ENCODE data around the gene MGRN1.

DNA sequence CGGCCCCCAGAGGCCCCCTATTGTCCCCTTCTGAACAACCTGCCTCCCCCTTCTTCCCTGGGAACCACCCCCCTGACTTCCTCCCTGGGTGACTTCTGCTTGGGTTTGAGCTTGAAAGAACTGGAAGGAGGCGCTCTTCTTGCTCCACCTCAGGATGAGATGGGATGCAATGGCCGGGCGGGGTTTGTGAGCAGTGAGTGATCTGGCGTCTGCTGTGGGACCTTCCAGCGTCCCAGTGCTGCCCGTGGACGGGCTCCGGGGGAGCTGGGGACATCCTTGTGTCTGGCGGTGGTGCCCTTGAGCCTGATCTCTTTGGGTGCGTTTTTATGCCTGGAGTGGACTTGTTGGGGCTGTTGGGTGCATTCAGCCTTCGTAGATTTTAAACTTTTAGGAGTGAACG is 11.6 kb downstream of the MGRN1 start:
- TF ChIP-seq MYC (IDR thresholded peaks at IDR 0.05; ENCODE audit: low read depth, low read length): no peak
- no peak for TF ChIP-seq POLR2A (IDR thresholded peaks at IDR 0.05; ENCODE audit: low read depth, low read length)
- TF ChIP-seq, protein P1, sequence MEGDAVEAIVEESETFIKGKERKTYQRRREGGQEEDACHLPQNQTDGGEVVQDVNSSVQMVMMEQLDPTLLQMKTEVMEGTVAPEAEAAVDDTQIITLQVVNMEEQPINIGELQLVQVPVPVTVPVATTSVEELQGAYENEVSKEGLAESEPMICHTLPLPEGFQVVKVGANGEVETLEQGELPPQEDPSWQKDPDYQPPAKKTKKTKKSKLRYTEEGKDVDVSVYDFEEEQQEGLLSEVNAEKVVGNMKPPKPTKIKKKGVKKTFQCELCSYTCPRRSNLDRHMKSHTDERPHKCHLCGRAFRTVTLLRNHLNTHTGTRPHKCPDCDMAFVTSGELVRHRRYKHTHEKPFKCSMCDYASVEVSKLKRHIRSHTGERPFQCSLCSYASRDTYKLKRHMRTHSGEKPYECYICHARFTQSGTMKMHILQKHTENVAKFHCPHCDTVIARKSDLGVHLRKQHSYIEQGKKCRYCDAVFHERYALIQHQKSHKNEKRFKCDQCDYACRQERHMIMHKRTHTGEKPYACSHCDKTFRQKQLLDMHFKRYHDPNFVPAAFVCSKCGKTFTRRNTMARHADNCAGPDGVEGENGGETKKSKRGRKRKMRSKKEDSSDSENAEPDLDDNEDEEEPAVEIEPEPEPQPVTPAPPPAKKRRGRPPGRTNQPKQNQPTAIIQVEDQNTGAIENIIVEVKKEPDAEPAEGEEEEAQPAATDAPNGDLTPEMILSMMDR (IDR thresholded peaks at IDR 0.05; ENCODE audit: extremely low read depth in 1 of 2, insufficient read depth in 1 of 2, low read depth in 1 of 2, low read length in 2 of 2): no peak
- TF ChIP-seq FOS (IDR thresholded peaks at IDR 0.05; ENCODE audit: borderline replicate concordance, insufficient read depth, low read length): no peak
- no peak for TF ChIP-seq EZH2 (IDR thresholded peaks at IDR 0.05; ENCODE audit: borderline replicate concordance, low read depth, low read length, severe bottlenecking)
- no peak for TF ChIP-seq POLR2AphosphoS5 (IDR thresholded peaks at IDR 0.05; ENCODE audit: insufficient read depth, low read depth, low read length)

All from endothelial cell of umbilical vein (primary cell).